ENCODE data around the gene SOCS2.
"Not testable (repeated sequence)": the region's sequence is repeated elsewhere in the genome, so short reads cannot be mapped to it uniquely, and the experiment has no call there.

DNA sequence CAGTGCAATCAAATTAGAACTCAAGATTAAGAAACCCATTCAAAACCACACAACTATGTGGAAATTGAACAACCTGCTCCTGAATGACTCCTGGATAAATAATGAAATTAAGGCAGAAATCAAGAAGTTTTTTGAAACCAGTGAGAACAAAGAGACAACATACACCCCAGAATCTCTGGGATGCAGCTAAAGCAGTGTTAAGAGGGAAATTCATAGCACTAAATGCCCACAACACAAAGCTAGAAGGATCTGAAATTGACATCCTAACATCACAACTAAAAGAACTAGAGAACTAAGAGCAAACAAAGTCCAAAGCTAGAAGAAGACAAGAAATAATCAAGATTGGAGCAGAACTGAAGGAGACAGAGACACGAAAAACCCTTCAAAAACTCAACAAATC lies 13.8 kb upstream of the SOCS2 start:
- not testable (repeated sequence) for TF ChIP-seq CTCF, POLR2A (IDR thresholded peaks at IDR 0.05)
